SH-SY5Y (cell line): Measurements from ENCODE around the gene IL6R.

Experiments used
- GATA2 ChIP-seq: IDR thresholded peaks from 2 replicates; pipeline ENCODE4 v1.6.1; 2011; ENCODE audit warnings: mild to moderate bottlenecking, low read depth, low read length
- GATA3 ChIP-seq: IDR thresholded peaks from 2 replicates; pipeline ENCODE4 v1.6.1; 2011; ENCODE audit warnings: low read depth, mild to moderate bottlenecking, low read length, moderate library complexity

DNA sequence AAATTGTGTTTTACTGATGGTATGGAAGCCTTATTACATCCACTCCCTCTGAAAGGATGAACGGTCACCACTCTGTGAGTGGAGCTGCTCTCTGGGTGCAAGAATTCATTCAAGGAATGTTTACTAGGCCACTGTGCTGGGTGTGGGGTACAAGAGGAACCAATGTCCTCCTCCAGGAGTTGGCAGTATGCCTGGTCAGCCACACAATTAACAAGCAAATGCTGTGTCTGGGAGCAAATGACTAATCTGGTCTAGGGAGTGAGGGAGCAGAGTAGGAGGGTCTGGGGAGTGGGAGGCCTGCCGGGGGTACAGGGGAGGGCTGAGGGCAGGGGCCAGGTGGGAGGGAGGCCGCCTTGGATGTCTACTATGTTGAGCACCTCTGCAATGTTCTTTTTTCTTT is 69.7 kb downstream of the IL6R start:
- no peak for TF ChIP-seq GATA2
- TF ChIP-seq GATA3, result no peak
